GM12864 (cell line): ENCODE results near the gene THUMPD3.

Experiments used
- DNase-seq: peaks from one replicate; pipeline ENCODE4 v3.0.0-alpha.2; 2011; ENCODE audit warnings: low read depth
- H3K4me3 ChIP-seq: 2 replicates; pipeline ENCODE4 v1.5.1; 2011; ENCODE audit warnings: mild to moderate bottlenecking, low read depth, low read length, control low read depth
- TF ChIP-seq, protein P1 (sequence below): IDR thresholded peaks from 2 replicates; pipeline ENCODE4 v1.5.1; 2011; ENCODE audit warnings: low read depth, mild to moderate bottlenecking, moderate library complexity, low read length, control low read depth, inconsistent platforms; ENCODE audit errors: missing control alignments

The THUMPD3 gene

DNA sequence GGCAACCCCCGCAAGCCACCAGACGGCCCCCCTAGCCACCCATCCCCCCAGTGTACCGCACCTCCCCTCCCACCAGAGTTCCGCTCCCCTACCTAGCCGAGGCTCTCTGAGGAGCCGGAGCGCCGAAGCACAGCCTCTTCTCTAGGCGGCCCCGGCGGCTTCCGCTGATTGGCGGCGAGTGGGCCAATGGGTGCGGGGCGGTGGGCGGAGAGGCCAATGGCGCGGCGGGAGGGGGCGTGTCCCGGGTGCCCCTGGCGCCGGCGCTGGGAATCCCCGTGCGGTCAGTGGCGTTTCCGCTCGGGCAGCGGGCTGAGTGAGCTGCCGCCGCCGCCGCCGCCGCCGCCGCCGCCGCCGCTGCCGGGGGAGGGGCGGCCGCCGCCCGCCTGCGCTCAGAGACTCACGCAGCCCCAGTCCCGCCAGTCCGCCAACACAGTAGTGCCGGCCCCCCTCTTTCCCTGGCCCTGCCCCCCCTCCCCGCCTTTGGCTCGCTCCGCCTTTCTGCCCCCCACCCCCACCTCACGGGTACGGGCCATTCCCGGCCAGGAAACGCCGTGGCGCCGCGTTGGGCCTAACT is 34.6 kb downstream of the THUMPD3 start, which contains the start of gene SETD5:
TSS of gene SETD5 (plus strand) at position 284 of the 574 bp plus-strand sequence. CDS start 31,324 bp downstream, outside the sequence.
- peak; percentile 81 for DNase-seq
- peak within 1 kb of the TSS; percentile 100 for H3K4me3 ChIP-seq
- TF ChIP-seq, protein P1, sequence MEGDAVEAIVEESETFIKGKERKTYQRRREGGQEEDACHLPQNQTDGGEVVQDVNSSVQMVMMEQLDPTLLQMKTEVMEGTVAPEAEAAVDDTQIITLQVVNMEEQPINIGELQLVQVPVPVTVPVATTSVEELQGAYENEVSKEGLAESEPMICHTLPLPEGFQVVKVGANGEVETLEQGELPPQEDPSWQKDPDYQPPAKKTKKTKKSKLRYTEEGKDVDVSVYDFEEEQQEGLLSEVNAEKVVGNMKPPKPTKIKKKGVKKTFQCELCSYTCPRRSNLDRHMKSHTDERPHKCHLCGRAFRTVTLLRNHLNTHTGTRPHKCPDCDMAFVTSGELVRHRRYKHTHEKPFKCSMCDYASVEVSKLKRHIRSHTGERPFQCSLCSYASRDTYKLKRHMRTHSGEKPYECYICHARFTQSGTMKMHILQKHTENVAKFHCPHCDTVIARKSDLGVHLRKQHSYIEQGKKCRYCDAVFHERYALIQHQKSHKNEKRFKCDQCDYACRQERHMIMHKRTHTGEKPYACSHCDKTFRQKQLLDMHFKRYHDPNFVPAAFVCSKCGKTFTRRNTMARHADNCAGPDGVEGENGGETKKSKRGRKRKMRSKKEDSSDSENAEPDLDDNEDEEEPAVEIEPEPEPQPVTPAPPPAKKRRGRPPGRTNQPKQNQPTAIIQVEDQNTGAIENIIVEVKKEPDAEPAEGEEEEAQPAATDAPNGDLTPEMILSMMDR: no peak

DNA sequence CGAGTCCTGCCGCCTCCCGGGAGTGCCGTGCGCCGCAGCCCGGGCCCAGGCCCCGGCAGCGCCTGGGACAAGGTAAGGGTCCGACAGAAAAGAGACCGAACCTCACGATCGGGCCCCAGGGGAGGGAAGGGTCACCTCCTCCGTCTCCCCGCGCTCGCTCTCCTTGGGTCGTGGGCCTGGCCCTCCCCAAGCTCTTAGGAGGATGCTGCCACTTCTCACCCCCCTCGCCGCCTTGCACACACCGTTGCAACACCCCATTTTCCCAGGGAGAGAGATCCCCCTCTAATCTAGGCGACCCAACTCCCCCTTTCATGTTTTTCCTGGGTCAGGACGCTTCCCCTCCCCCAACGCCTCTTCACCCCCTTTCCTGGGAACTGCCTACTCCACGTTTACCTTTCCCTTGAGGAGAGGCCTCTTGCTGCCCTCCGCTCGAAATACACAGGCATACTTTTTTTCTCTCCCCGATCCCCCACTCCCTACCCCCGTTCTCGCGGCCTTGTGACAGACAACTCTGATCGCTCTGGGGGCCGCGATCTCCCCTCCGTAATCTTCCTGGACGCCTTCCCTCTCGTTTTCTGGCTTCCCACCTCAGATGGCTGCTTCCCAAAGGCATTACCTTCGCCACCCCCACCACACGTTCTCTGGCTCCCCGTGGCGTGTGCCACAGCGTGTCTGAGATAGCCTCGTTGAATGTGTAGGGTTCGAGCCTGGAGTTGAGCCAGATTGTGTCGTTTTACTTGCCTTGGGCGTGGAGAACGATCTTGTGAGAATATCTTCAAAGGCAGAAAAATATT is 35.2 kb downstream of the THUMPD3 start:
- TF ChIP-seq, protein P1: no peak
- peak overlapping the region; percentile 100 for H3K4me3 ChIP-seq
- no peak for DNase-seq

DNA sequence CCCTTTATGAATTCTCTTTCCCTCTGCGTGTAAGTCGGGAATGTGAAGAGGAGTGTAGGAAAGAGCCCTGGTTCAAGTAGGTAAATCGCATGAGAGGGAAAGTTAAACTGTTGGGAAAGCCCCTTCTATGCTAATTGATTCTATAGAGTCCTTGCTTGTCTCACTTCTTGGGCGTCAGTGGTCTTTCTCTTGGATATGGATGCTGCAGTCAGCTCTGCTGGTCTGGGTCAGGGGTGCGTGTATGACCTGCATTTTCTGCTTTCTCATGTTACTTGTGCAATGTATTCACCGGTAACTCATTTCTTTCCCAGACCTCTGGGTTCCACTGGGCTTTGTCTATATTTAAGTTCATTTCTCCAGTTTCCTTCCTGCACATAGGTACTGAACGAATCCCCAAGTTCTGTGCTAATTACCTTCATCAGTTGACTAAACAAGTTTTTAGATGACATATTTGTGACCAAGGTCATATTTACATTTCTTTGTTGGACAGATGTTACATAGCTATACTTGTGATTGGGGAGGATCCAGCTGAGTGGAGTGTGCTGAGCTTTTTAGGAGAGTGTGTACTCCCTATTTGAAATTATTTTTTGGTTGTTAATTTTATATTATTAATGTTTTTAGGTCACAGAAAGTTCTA is 36.0 kb downstream of the THUMPD3 start:
- no peak for DNase-seq
- TF ChIP-seq, protein P1: no peak
- peak overlapping the region; percentile 100 for H3K4me3 ChIP-seq

DNA sequence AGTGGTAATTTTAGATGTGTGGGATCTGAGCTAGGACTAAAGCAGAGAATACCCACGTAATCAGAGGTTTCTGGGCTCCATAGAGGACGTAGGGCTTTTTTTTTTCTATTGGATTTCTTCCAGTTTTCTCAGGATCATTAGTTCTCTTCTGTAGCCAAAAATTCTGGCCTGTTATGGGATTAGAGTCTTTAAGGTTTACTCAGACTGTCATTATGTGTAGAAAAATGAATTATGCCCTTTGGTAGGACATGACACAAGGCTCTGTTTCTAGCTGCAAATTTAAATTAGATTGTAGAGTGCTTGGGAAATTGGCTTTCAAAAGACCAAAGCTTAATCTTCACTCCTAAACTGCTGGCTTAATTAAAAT is 36.5 kb downstream of the THUMPD3 start:
- DNase-seq: no peak
- TF ChIP-seq, protein P1: no peak
- peak overlapping the region; percentile 100 for H3K4me3 ChIP-seq

DNA sequence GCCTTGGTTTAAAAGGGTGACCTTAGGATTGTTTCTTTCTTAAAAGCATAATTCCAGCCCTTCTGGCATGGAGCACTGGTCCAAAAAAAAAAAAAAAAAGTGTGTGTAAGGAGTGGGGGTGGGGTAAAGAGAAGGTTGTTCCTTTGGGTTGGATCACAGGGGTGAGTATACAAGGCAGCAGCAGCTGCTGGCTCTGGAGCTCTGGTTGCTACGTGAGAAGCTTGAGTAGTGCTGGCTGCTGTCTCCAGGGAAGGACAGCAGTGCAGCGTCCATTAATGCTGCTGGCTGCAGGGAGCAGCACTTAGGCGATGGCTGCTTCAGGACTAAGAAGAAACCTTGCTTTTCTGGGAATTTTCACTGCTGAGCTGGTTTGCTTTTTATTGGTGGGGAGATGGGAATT is 36.9 kb downstream of the THUMPD3 start:
- no peak for DNase-seq
- H3K4me3 ChIP-seq: peak overlapping the region; percentile 100
- TF ChIP-seq, protein P1: no peak

DNA sequence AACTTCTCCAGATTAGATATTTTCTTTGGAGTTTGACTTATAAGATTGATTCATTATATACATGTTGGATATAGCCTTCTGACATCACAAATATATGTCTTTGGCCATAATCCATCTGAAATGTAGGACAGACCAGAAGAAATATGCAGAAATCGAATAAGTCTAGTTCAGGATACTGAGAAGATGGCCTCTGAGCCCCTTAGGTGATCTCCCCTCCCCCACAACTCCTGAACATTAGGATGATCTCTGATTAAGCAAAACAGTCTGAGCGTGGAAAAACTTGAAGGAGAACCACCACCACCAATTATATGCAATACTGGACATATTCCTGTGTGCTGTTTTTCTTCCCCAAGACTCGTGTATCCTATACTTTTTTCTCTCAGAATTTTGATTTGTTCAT is 37.8 kb downstream of the THUMPD3 start:
- TF ChIP-seq, protein P1: no peak
- peak overlapping the region; percentile 31; the same call in 1 of the 2 replicates for H3K4me3 ChIP-seq
- no peak for DNase-seq
